ENCODE data around the gene STRIP2. TPM values are rescaled to one million over a fixed set of nuclear protein-coding genes. Genes with fewer than 3 reads are reported as not detected.

The STRIP2 gene
- total RNA-seq, 1 donor from 2014 or later: 9.1 TPM

DNA sequence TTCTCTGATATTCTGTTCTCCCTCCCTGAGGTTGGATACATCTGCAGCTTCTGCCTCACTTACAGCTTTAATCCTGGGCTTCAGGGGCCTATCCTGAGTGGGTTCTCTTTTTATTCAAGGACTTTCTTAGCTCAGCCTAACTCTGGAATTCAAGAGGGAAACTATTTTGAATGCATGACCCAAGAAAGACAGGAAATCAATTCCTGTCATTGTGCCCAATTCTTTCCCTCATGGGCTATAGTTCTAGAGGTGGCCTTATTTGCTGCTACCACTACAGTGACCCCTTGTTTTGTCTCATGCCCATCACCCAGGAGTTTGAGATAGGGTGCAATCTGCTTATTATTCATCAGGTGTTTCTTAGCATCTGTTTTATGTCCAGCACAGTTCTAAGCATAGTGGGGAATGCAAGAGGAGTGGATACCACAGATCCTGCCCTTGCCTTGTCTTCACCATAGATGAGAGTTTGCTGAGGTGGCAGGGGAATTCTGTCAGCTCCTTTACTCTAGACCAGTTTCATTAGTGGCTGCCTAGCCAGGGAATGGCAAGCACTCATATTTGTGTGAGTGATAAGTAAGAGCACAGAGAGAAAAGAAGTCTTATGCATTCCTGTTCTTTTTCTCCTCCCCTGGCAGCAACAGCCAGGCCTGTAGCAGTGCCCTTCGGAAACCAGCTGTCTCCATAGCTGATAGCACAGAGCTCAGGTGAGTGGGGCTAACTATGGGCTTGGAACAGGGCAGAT lies 19.4 kb downstream of the STRIP2 start:
- TF ChIP-seq, protein P1, sequence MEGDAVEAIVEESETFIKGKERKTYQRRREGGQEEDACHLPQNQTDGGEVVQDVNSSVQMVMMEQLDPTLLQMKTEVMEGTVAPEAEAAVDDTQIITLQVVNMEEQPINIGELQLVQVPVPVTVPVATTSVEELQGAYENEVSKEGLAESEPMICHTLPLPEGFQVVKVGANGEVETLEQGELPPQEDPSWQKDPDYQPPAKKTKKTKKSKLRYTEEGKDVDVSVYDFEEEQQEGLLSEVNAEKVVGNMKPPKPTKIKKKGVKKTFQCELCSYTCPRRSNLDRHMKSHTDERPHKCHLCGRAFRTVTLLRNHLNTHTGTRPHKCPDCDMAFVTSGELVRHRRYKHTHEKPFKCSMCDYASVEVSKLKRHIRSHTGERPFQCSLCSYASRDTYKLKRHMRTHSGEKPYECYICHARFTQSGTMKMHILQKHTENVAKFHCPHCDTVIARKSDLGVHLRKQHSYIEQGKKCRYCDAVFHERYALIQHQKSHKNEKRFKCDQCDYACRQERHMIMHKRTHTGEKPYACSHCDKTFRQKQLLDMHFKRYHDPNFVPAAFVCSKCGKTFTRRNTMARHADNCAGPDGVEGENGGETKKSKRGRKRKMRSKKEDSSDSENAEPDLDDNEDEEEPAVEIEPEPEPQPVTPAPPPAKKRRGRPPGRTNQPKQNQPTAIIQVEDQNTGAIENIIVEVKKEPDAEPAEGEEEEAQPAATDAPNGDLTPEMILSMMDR (IDR thresholded peaks at IDR 0.05; ENCODE audit: unreplicated experiment): no peak
- Mint-ChIP-seq H3K9me3 (ENCODE audit: unreplicated experiment) (no peaks in the 10 kb centered on the region), H3K4me3 (ENCODE audit: unreplicated experiment) (no peak overlapping the region), H3K4me1 (ENCODE audit: unreplicated experiment) (peaks cover 6% of the 10 kb centered on the region), H3K36me3 (ENCODE audit: low read depth, unreplicated experiment) (peaks cover 17% of the 10 kb centered on the region), H3K27ac (ENCODE audit: unreplicated experiment) (no peak overlapping the region), H3K27me3 (ENCODE audit: unreplicated experiment) (peaks cover 3% of the 10 kb centered on the region)
- no peak for DNase-seq (ENCODE audit: low spot score)

DNA sequence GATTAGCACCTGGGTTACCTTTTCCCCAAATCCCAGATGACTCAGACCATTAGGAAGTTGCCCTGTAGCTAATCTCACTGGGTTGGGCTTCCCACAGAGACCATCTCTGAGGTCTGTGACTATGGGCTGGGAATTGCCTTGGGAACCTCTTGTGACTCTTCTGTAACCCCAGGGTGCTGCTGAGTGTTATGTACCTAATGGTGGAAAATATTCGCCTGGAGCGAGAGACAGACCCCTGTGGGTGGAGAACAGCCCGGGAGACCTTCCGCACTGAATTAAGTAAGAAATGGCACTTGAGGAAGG lies 20.0 kb downstream of the STRIP2 start:
- Mint-ChIP-seq H3K4me1 (ENCODE audit: unreplicated experiment) (peaks cover 6% of the 10 kb centered on the region), H3K27ac (ENCODE audit: unreplicated experiment) (no peak overlapping the region), H3K4me3 (ENCODE audit: unreplicated experiment) (no peak overlapping the region), H3K36me3 (ENCODE audit: low read depth, unreplicated experiment) (peaks cover 12% of the 10 kb centered on the region), H3K9me3 (ENCODE audit: unreplicated experiment) (no peaks in the 10 kb centered on the region), H3K27me3 (ENCODE audit: unreplicated experiment) (peaks cover 3% of the 10 kb centered on the region)
- no peak for DNase-seq (ENCODE audit: low spot score)
- TF ChIP-seq, protein P1 (IDR thresholded peaks at IDR 0.05; ENCODE audit: unreplicated experiment): no peak

DNA sequence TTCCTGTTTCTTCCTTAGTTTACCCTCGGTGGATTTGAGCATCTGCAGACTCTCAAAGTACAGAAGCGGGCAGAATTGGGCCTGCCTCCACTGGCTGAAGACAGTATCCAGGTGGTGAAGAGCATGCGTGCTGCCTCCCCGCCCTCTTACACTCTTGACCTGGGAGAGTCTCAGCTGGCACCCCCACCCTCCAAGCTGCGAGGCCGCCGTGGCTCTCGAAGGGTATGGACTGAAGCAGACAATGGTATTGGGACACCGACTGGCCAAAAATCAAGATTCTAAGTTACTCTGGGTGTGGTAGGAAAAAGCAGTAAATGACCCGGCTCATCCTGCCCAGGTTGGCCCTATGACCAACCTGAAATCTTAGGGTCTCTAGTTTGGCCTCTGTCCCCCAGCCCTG lies 22.2 kb downstream of the STRIP2 start:
- TF ChIP-seq, protein P1 (IDR thresholded peaks at IDR 0.05; ENCODE audit: unreplicated experiment): no peak
- H3K27ac Mint-ChIP-seq (ENCODE audit: unreplicated experiment): no peak overlapping the region
- H3K36me3 Mint-ChIP-seq (ENCODE audit: low read depth, unreplicated experiment): no peaks in the 10 kb centered on the region
- DNase-seq (ENCODE audit: low spot score): no peak
- no peaks in the 10 kb centered on the region for H3K9me3 Mint-ChIP-seq (ENCODE audit: unreplicated experiment)
- peaks cover 6% of the 10 kb centered on the region for H3K4me1 Mint-ChIP-seq (ENCODE audit: unreplicated experiment)
- H3K27me3 Mint-ChIP-seq (ENCODE audit: unreplicated experiment): peaks cover 1% of the 10 kb centered on the region
- no peak overlapping the region for H3K4me3 Mint-ChIP-seq (ENCODE audit: unreplicated experiment)

DNA sequence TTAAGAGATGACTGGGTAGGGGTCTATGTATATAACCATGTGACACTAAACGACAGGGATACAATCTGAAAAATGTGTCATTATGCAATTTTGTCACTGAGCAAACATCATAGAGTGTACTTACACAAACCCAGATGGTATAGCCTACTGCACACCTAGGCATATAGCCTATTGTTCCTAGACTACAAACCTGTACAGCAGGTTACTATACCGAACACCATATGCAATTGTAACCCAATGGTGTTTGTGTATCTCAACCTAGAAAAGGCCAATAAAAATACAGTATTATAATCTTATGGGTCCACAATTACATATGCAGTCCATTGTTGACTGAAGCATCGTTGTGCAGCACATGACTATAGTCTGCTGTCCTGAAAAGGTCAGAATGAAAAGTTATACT lies 22.9 kb downstream of the STRIP2 start:
- Mint-ChIP-seq H3K9me3 (ENCODE audit: unreplicated experiment) (no peaks in the 10 kb centered on the region), H3K4me1 (ENCODE audit: unreplicated experiment) (peaks cover 6% of the 10 kb centered on the region), H3K27me3 (ENCODE audit: unreplicated experiment) (peaks cover 1% of the 10 kb centered on the region), H3K4me3 (ENCODE audit: unreplicated experiment) (no peak overlapping the region), H3K36me3 (ENCODE audit: low read depth, unreplicated experiment) (no peaks in the 10 kb centered on the region), H3K27ac (ENCODE audit: unreplicated experiment) (no peak overlapping the region)
- TF ChIP-seq, protein P1 (IDR thresholded peaks at IDR 0.05; ENCODE audit: unreplicated experiment): no peak
- no peak for DNase-seq (ENCODE audit: low spot score)

DNA sequence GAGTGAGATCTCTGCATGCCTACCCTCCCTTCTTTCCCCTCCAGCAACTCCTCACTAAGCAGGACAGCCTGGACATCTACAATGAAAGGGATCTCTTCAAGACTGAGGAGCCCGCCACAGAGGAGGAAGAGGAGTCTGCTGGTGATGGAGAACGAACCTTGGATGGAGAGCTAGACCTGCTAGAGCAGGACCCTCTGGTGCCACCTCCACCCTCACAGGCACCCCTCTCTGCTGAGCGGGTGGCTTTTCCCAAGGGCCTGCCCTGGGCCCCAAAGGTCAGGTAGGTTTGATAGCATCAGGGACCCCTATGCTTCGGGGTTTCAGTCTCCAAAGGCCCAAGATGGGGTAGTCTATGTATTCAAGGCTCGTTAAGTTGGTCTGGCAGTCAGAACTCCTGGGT lies 23.9 kb downstream of the STRIP2 start:
- Mint-ChIP-seq H3K27me3 (ENCODE audit: unreplicated experiment) (peaks cover 1% of the 10 kb centered on the region), H3K9me3 (ENCODE audit: unreplicated experiment) (no peaks in the 10 kb centered on the region), H3K36me3 (ENCODE audit: low read depth, unreplicated experiment) (no peaks in the 10 kb centered on the region), H3K4me3 (ENCODE audit: unreplicated experiment) (no peak overlapping the region), H3K4me1 (ENCODE audit: unreplicated experiment) (peaks cover 6% of the 10 kb centered on the region), H3K27ac (ENCODE audit: unreplicated experiment) (no peak overlapping the region)
- TF ChIP-seq, protein P1 (IDR thresholded peaks at IDR 0.05; ENCODE audit: unreplicated experiment): no peak
- DNase-seq (ENCODE audit: low spot score): no peak
